COLO829 (cell line): Measurements from ENCODE around the gene ARMH2.

Source experiments
- DNase-seq: peaks from one replicate; pipeline ENCODE4 v3.0.0; 2012; ENCODE audit warnings: low spot score

Gene ARMH2

DNA sequence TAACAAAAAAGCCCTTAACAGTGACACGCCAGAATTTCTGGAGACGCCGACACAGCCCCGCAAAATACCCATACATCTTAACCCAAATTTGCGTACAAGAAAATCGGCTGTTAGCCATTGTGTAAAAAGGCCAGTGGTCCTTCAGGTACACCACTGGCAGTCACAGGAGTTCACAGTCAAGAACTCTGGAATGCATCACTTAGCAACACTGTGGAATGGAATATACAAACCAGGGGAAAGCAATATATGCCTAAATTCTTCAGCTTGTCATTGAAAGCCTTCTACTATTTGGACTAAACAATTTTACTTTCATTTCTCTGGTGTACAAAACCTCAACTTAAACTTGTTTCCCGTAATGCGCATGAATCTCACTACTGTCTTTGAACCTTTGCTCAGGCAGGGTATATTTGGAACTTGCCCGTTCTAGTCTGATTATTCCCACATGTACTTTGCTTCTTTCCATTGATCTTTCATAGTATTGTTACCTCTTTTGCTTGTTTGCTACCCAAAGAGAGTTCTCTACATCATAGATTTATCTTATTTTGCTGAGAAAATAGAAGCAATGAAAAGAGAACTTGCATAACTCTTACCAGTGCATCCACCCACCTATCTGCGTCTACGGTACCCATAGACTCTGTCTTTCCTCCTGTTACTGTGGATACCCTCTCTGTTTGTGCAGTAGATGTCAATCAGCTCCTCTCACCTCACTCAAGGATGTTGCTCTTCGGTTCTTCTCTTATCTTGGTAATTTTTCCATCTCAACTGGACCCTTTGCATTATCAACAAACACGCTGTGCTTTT is at the start of gene ARMH2:
Gene ARMH2 (minus strand): TSS at position 178 of the 801 bp plus-strand sequence. CDS start 60 bp downstream, at position 118.
- no peak for DNase-seq

DNA sequence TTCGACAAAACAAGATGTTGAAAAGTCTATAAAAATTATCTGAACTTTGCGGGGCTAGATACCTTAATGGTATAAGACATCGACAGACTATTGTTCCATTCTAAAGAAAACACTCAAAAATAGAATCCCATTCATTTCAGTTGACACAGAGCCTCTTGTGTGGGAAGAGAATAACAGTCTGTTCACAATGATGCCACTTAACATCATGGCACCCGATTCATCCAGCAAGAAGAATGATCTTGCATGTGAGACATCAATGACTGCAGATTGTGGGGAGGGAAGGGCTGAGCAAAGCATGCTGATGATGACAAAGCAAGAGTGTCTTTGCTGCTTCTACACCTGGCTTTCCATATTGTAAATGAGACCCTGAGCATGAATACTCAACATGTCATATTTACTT is 49.7 kb upstream of the ARMH2 start:
- peak; percentile 79 for DNase-seq

DNA sequence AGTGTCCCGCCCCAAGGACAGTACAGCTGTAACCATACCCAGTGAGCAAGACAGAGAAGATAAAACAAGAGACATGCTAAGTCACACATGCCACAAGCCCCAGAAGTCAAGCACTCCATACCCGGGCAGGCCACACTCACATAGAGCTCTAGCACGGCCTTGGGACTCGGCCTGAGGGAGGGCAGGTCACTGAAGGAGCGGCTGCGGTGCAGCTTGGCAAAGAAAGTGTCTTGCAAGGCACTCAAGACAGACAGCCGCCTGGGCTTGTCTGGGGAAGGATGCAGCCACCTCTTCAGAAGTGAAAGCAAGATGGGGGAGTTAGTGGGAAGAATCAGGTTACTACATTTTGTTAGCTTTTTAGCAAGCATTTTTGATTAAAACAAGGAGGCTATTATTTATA is 48.7 kb upstream of the ARMH2 start:
- DNase-seq, result no peak

DNA sequence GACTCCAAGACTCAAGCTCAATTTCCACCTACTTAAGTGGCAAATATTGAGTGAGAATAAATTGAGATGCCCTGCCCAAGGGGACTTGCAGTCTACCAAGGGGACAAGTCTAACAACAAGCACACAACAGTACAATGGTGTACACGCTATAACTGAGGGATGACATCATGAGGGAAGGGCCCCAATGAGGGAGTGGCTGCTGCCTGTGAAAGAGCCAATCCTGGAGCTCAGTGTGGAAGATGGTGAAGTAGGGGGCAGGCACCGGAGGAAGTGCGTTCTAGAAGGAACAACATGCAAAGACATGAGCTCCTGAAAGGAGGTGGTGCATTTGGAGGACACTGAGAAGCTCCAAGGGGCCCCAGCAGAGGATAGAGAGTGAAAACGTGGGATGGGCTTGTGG is 46.9 kb upstream of the ARMH2 start:
- DNase-seq, result no peak

DNA sequence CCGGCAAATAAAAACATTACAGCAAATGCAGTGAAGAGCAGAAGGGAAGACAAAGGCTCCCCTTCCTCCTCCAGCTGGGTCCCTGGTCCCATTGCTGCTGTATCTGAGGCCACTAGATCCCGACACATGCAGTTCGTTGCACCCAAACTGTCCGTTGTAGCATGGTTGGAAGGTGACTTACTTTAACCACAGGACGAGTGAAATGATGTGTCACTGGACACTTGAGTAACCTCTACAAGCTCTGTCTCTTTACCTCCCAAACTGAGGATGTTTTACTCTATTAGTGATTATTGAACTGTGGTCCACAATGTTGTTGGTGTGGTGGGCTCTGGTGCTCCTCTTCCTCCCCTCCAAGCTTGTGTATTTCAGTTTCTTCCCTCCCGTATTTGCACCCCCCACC is 46.2 kb upstream of the ARMH2 start:
- no peak for DNase-seq

DNA sequence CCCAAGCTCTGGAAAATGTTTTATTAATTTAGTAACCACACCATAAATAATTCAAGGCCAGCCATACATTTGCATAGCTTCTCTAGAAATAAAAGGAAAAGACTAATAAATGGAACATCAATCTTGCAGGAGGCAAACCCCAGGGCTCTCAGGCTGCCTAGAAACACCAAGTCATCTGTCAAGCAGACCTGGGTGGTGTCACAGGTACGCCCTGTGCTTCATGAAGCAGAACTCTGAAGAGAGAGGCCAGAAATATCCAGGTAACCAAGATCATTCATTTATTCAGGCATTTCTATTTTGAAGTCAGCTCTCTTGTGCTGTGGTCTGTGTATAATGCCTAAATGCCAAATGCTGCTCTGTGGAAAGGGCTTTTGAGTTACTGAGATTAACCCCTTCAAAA is 45.3 kb upstream of the ARMH2 start:
- no peak for DNase-seq

DNA sequence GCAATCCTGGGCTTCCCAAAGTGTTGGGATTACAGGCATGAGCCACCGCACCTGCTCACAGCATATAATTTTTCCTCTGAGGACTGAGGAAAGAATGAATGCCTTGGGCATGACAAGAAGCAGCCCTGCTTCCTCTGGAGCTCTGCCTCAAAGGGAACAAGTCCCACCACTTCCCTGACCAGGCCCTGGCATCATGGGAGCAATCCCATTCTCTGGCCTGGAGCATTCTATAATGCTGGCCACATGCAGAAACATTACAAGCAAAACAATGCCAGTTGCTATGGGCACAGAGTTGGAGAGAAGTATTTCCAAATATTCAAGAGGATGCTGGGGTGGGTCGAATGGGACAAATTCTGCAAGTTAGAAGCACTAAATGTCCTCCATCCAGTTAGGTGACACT is 41.5 kb upstream of the ARMH2 start:
- no peak for DNase-seq

DNA sequence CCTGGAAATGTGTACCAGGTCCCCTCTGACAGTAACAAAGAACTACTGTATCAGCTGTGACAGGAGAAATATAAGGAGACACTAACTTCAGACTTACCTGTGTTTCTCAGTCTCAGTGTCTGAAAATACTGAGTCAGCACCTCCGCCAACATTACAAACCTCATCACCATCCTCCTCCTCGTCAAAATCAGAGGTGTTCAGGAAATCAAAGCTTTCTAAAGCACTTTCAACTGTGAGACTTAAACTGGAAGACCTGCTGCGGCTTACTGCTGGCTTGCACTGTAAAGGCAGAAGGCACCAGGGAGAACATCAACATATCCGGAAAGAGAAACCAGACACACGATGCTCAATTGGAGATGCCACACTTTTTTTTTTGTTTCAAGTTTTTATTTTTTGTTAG is 40.3 kb upstream of the ARMH2 start:
- no peak for DNase-seq

DNA sequence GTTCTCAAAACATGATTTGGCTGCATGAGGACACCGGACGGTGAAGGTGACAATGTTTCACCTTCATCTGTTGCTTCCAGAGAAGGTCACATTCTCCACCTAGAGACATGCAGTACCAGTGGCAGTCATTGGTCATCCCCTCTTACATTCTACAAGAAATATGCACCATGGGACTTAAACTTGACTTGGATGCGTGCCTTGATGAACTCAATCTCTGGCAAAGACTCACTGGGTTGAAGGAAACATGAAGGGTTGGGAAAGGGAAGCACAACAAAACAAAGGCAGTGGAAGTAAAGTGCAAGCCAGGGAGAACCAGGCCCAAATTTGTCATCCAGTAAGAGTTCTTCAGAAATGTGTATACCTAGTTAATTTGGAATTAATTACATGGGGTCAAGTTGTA is 39.4 kb upstream of the ARMH2 start:
- no peak for DNase-seq

DNA sequence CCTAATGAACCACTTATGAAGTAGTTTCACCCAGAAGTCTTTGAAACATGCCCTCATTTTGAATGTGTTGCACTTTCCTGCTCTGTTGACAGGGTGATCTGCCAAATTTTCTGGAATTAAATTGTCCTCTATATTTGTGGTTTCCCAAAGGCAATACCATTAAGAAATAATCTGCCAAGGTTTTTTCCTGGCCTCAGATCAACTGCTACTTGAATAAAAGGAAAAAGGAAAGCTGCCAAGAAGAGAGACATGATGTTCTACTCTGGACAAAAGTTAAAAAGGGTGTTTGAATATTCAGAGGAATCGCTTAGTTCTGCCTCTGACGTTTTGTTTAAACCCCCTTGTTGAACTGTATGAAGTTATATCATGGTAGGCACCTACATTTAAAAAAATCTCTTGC is 37.4 kb upstream of the ARMH2 start:
- no peak for DNase-seq

DNA sequence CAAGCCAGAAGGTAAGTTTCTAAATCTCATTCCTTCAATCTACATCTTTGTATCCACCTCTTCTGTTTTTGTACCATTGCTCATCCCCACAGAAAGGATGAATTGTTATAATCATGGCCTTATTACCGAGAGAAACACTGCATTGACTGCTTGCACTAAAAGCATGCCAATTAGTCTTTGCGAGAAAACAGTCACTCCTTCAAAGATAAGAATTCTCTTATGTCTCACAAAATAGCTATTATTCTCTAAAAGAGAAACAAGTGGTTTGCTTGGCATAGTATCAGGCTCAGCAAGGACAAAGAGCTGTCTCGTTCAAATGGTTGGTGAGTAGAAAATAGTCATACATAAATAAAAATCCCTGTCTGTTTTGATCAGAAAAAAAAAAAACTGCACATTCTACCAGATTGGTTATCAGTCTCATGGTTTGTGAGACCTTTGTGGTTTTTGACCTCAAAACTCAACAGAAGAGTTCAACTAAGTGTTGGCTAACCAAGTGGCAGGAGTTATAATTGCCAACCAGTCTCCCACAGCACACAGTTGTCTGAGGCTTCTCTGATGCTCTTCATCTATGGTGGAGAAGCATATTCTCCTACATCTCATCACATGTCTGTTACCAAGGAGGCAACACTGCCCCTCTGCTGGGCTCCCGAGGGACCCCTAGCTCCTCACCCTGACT is 35.1 kb upstream of the ARMH2 start:
- peak; percentile 78 for DNase-seq

DNA sequence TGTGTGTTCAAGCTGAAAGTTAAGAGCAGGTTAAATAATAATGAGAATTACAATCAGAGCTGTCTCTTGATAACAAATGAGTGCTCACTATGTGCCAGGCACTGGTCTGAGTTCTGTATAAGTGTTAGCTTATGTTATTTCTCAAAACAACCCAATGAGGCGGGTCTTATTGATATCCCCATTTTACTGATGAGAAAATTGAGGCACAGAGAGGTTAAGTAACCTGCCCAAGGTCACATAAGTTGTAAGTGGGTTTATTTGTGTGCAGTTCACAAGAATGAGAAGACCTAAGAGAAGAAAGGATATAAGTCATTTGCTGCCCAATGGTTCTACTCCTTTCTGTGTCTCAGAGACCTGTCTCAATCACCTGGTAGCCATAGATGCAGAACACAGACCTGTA is 34.1 kb upstream of the ARMH2 start:
- DNase-seq, result no peak

DNA sequence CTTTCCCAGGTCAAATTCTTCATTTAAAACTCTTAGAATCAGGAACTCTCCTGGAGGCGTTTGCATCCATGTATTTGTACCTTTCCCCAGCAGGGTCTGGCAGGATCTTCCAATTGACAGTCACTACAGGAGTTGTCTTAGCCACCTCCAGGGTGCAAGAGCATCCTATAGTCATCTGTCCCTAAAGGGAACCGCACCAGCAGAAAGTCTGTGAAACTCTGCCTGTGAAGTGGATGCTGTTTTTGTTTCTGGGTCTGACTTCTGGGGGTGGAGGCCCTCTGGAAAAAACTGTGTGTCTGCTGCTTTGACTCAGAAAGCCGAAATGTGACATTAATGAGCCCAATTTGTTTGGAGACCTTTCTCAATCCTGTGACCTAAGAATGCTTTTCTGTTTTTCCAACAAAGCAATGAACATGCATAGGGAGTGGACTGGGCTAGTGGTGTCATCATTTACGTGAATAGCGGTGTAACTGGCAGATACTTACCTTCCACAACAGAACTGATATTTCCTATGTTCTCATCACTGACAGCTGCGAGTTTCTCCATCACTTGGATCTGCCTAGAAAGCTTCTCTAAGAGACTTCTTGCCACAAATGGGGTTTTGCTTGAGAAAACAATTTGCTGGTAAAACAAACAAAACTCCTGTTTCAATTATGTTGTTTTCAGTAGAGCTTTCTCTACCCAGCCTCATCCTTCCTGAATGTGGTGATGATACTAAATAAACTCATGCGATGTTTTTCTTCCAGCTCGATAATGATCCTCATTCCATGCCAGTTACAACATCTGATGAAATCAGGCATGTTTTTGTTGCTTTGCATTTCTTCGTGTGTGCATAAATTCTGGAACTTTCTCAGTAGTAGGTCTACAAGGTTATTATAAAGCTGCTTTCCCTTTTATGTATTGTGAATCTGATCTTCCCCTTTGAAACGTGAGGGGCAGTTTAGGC is 33.3 kb upstream of the ARMH2 start:
- no peak for DNase-seq

DNA sequence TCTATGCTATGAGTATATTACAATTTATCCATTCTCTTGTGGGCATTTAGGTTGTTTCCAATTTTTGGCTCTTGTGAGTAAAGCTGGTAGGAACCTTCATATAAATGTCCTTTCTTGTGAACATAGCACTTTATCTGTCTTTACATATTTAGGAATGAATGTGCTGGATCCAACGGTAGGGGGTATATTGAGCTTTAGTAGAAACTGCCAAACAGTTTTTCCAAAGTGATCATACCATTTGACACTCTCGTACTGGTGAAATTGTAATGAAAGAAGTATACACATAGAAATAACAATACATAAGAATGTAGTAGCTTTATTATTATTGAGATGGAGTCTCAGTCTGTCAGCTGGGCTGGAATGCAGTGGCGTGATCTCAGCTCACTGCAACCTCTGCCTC is 30.9 kb upstream of the ARMH2 start:
- DNase-seq, result no peak

DNA sequence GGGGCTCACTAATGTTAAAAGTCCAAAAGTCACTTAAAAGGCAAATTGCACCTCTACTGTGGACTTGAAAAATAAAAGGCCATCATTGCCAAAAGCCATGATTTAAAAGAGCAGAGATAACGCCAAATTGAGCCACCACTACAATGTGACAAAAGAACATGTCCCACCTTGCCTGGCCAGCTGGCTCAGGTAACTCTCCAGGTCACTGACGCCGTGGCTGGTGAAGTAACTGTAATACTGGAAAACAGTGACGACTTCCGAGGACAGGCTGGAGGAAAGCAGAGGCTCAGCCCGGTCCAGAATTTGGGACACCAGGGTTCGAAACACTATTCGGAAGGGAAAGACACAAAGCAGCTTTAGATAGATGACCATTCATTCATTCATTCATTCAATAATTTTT is 29.3 kb upstream of the ARMH2 start:
- DNase-seq, result no peak

DNA sequence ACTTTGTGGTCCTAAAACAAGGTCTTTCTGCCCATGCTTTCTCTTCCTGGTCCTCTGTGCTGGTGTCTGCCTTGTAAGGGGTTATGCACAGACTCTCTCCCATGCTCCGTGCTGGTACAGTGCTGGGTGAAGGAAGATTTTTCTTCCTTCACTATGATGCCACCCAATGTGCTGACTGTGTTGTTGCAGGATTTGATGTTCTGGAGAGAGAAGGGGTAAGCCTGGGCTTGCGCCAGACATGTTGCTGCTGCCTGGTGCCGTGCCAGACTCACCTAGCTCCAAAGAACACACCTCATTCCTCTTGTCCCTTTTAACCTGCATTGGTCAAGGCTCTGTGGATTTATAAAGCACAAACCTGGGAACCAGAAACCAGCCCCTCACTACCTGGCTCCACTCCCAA is 28.4 kb upstream of the ARMH2 start:
- DNase-seq, result no peak

DNA sequence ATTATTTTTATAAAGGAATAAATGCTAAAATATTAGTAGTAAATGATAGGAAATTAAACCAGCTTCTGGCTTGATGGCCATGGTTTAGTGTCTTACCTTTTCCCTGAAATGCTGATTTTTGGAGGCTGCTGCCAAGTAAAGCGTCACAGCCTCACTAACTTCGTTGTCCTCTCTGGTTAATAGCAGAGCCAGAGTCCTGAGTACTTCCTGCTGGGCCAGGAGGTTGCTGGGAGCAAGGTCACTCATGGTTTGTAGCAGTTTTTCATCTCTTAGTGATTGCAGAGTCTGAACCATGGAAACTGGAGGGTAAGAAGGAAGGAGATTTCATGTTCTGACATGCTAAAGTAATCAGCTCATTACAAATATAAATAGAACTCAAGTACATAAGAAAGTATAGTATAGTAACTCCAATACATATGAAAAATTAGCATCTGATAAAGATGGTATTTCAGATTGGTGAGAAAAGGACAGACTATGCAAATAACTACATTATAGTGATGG is 26.5 kb upstream of the ARMH2 start:
- no peak for DNase-seq

DNA sequence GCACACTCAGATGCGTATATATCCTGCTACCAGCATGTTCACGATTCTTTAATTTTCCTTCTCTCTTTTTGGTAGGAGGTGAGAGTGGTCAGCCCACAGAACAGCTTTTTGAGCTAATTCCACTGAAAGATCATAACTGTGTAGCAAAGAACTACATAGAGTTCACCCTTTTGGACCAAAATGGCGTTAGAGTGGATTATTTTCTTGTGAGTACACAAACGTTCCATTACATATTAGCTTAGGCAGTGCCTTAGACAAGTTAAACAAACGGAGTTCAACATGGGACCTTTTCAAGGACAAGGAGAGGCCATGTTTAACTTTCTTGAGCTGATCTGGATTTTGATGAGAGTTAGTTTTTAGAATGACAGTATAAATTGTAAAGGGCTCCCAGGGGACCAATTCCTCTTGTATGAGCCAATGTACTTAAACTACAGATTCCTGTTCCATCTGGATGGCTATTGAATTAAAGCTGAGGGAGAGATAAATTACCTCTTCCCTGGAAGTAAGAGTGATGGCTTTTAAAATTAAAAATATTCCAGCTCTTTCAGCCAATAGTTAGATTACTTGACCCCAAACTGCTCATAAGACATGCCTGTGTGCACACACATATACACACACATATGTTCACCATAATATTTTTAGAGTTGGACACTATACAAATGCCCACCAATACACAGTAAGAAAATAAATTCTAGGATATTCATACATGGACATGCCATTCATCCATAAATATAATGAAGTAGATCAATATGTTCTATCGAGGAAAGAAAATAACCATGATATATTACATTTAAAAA is 25.6 kb upstream of the ARMH2 start:
- DNase-seq, result no peak

DNA sequence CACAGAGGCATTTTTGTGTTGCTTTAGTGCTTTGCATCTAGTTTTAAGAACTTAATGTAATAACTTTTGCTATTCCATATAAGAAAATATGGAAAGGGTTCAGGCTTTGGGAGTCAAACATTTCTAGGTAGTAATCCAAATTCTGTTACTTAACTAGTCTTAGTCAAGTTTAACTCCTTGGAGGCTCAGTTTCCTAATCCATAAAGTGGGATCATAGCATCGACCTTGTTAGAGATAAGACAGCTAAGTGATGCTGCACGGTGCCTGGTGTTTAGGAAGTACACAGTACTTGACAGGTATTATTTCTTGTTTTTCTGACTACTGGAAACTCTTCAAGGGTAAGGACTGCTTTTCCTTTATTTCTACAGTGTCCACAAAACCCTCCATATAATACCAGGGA is 24.5 kb upstream of the ARMH2 start:
- no peak for DNase-seq

DNA sequence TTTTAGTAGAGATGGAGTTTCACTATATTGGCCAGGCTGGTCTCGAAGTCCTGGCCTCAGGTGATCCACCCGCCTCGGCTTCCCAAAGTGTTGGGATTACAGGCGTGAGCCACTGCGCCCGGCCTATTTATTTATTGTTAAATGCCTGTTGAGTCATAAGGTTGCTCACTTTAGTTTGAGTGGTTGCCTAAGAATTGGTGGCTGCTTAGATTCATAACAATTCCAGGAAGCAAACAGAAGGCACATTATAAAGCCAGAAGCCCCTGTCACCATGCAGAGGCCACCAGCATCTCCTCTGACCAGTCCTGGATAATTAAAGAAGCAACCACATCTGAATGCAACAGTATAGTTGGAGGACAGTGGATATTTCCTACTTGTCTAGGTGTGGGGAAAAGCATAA is 24.0 kb upstream of the ARMH2 start:
- no peak for DNase-seq

DNA sequence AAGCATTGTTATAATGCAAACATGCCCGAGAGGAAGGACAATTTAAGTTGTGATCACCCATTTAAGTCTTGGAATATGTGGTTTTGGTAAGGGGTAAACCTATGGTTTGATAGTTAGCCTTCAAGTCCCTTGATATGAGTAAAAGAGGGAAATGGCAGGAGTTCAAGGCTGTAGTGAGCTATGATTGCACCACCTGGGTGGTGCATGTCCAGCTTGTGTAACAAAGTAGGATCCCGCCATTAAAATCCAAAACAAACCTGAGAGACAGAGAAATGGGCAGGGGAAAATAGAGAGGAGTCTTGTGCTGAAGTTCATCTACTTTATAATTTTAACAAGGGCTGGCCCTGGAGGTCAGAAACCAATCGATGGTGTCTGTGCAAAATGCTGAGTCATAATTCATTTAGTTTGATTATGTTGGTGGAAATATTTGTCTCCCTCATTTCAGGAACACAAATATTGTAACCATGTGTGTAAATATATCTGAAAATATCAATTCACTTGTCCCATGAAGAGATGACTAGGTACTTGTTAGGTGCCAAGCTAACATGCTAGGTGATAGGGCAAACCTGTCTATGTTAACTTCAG is 23.2 kb upstream of the ARMH2 start:
- DNase-seq, result no peak
